Measurements from ENCODE around the gene RAB11FIP5. TPM values are rescaled to one million over a fixed set of nuclear protein-coding genes. Genes with fewer than 3 reads are reported as not detected.

The RAB11FIP5 gene
- total and polyA plus RNA-seq, 10 of the 15 experiments (the other 5 are each of a cell fraction or from before 2014, with no cell fraction given): 0.03 to 0.20 (median 0.06) TPM; not detected in 6

DNA sequence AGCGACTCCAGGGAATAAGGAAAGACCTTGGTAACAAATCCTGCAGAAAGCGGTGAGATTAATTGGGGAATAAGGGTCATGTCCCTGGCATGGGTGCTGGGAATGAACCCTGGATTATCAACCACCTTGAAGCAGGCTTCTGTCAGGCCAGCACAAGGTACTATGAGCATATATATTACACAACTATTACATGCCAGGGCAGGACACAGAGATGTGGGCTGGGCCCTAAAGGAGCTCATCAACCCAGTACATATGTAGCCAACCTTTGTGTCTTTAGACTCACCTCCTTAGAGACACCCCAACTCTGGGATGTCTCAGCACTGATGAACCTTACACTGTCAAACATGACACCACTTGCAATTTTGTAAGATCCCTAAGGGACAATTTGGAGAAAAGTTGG, 44.6 kb downstream of the RAB11FIP5 start:
- 42% methylated on average over 2 of the region's 2 CpGs for WGBS (ENCODE audit: insufficient coverage, insufficient replicate concordance, low lambda C conversion rate, missing lambda C conversion rate)
- TF ChIP-seq PAX5 (IDR thresholded peaks at IDR 0.05; ENCODE audit: borderline replicate concordance, low read depth, low read length): no peak
- no peak for TF ChIP-seq BHLHE40 (IDR thresholded peaks at IDR 0.05; ENCODE audit: borderline replicate concordance in 1 of 2, low read depth in 2 of 2, low read length in 1 of 2)
- TF ChIP-seq TAF1 (IDR thresholded peaks at IDR 0.05; ENCODE audit: borderline replicate concordance, low read depth, low read length): no peak
- TF ChIP-seq ETV6 (conservative IDR thresholded peaks at IDR 0.05 in 1 of 2, IDR thresholded peaks at IDR 0.05 in 1 of 2; ENCODE audit: borderline replicate concordance in 1 of 2, low read depth in 1 of 2): no peak
- TF ChIP-seq ZSCAN29 (IDR thresholded peaks at IDR 0.05): no peak
- TF ChIP-seq JUND (IDR thresholded peaks at IDR 0.05; ENCODE audit: low read depth, low read length): no peak
- Histone ChIP-seq H3K27ac (ENCODE audit: control insufficient read depth, insufficient read depth) (no peak overlapping the region), H3K36me3 (ENCODE audit: control insufficient read depth in 2 of 2, insufficient read depth in 2 of 2, low read length in 1 of 2) (no peaks in the 10 kb centered on the region), H3K9me3 (replicated peaks; ENCODE audit: control insufficient read depth, insufficient read depth, low read length) (no peaks in the 10 kb centered on the region), H3K9ac (ENCODE audit: control insufficient read depth, insufficient read depth, low read length) (no peak overlapping the region), H3K27me3 (replicated peaks in 1 of 2; ENCODE audit: control insufficient read depth in 2 of 2, insufficient read depth in 2 of 2, low read length in 1 of 2) (no peaks in the 10 kb centered on the region; a peak in 1 of 4 replicates), H3K4me2 (ENCODE audit: control insufficient read depth, insufficient read depth) (no peak overlapping the region), H3K79me2 (ENCODE audit: control insufficient read depth, insufficient read depth, low read length) (peaks cover 2% of the 10 kb centered on the region; the same call in 1 of the 2 replicates), H3K4me1 (ENCODE audit: control insufficient read depth, insufficient read depth, low read length) (no peaks in the 10 kb centered on the region), H4K20me1 (ENCODE audit: control insufficient read depth, insufficient read depth) (no peaks in the 10 kb centered on the region), H3K4me3 (no peak overlapping the region), H2AFZ (ENCODE audit: control insufficient read depth, low read depth, low read length) (no peak overlapping the region)
- SMC1A ChIA-PET (ENCODE audit: uncharacterized antibody, unreplicated experiment): interaction anchor here (0.7 kb wide), 1 partner anchor 144 kb away, joined by 3 read pairs; no protein-coding TSS in a partner anchor
- CTCF ChIA-PET: no interaction called here
- intact Hi-C loops (cut with micrococcal nuclease; ENCODE audit: unreplicated experiment): no loop called here
- FAIRE-seq: no peak
- RAD21 ChIA-PET (ENCODE audit: unreplicated experiment): interaction anchor here (1.0 kb wide), 1 partner anchor 76 kb away, joined by 3 read pairs; no protein-coding TSS in a partner anchor
- POLR2A ChIA-PET: no interaction called here
- in situ Hi-C loops (cut with MboI): no loop called here
- no peak for ATAC-seq
- no peak for DNase-seq (ENCODE audit: low read depth, low spot score)
- no TSS peak for BruUV-seq (replicated peaks)

DNA sequence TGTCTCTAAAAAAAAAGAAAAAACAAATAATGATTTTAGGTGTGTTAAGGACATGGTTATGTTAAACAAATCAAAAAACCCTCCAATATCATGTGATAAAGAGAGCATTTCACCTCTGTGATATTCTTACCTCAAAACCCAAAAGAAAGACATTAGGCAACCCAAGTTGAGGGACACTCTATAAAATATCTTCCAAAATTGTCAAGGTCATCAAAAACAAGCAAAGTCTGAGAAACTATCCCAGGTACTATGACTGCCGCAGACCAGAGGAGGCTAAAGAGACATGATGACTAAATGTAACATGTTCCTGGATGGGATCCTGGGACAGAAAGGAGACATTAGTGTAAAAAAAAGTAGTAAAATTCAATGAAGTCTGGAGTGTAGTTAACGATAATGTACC, 45.7 kb downstream of the RAB11FIP5 start:
- H2AFZ ChIP-seq (ENCODE audit: control insufficient read depth, low read depth, low read length): no peak overlapping the region
- no peaks in the 10 kb centered on the region for H3K36me3 ChIP-seq (ENCODE audit: control insufficient read depth in 2 of 2, insufficient read depth in 2 of 2, low read length in 1 of 2)
- H3K9ac ChIP-seq (ENCODE audit: control insufficient read depth, insufficient read depth, low read length): no peak overlapping the region
- H4K20me1 ChIP-seq (ENCODE audit: control insufficient read depth, insufficient read depth): no peaks in the 10 kb centered on the region
- H3K9me3 ChIP-seq (replicated peaks; ENCODE audit: control insufficient read depth, insufficient read depth, low read length): no peaks in the 10 kb centered on the region
- intact Hi-C loops (cut with micrococcal nuclease; ENCODE audit: unreplicated experiment): no loop called here
- SMC1A ChIA-PET (ENCODE audit: uncharacterized antibody, unreplicated experiment): no interaction called here
- RAD21 ChIA-PET (ENCODE audit: unreplicated experiment): no interaction called here
- no peaks in the 10 kb centered on the region for H3K4me1 ChIP-seq (ENCODE audit: control insufficient read depth, insufficient read depth, low read length)
- H3K27me3 ChIP-seq (replicated peaks in 1 of 2; ENCODE audit: control insufficient read depth in 2 of 2, insufficient read depth in 2 of 2, low read length in 1 of 2): no peaks in the 10 kb centered on the region; a peak in 1 of 4 replicates
- H3K4me2 ChIP-seq (ENCODE audit: control insufficient read depth, insufficient read depth): no peak overlapping the region
- ATAC-seq (no peak), FAIRE-seq (no peak), DNase-seq (ENCODE audit: low read depth, low spot score) (no peak)
- peaks cover 2% of the 10 kb centered on the region; the same call in 1 of the 2 replicates for H3K79me2 ChIP-seq (ENCODE audit: control insufficient read depth, insufficient read depth, low read length)
- WGBS (ENCODE audit: insufficient coverage, insufficient replicate concordance, low lambda C conversion rate, missing lambda C conversion rate): 83% methylated on average over 2 of the region's 2 CpGs
- BruUV-seq (replicated peaks): no TSS peak
- CTCF ChIA-PET: no interaction called here
- no peak overlapping the region for H3K4me3 ChIP-seq
- in situ Hi-C loops (cut with MboI): no loop called here
- H3K27ac ChIP-seq (ENCODE audit: control insufficient read depth, insufficient read depth): no peak overlapping the region
- POLR2A ChIA-PET: no interaction called here
- TF ChIP-seq EP300 (IDR thresholded peaks at IDR 0.05; ENCODE audit: borderline replicate concordance in 1 of 2, control insufficient read depth in 1 of 2, low read depth in 2 of 2, low read length in 2 of 2) (no peak), PAX8 (IDR thresholded peaks at IDR 0.05) (no peak), GABPA (IDR thresholded peaks at IDR 0.05; ENCODE audit: low read depth) (no peak), KDM1A (IDR thresholded peaks at IDR 0.05; ENCODE audit: borderline replicate concordance) (no peak), CBX3 (IDR thresholded peaks at IDR 0.05; ENCODE audit: borderline replicate concordance, low read depth) (no peak), BHLHE40 (IDR thresholded peaks at IDR 0.05; ENCODE audit: borderline replicate concordance in 1 of 2, low read depth in 2 of 2, low read length in 1 of 2) (no peak), NFIC (IDR thresholded peaks at IDR 0.05; ENCODE audit: low read depth, low read length) (no peak), HDAC6 (IDR thresholded peaks at IDR 0.05; ENCODE audit: unreplicated experiment) (no peak), TAF1 (IDR thresholded peaks at IDR 0.05; ENCODE audit: borderline replicate concordance, low read depth, low read length) (no peak)
- TF ChIP-seq, protein P1, sequence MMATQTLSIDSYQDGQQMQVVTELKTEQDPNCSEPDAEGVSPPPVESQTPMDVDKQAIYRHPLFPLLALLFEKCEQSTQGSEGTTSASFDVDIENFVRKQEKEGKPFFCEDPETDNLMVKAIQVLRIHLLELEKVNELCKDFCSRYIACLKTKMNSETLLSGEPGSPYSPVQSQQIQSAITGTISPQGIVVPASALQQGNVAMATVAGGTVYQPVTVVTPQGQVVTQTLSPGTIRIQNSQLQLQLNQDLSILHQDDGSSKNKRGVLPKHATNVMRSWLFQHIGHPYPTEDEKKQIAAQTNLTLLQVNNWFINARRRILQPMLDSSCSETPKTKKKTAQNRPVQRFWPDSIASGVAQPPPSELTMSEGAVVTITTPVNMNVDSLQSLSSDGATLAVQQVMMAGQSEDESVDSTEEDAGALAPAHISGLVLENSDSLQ (IDR thresholded peaks at IDR 0.05): no peak
